Measurements from ENCODE around the gene DCAF6. TPM values are rescaled to one million over a fixed set of nuclear protein-coding genes. Genes with fewer than 3 reads are reported as not detected.

The DCAF6 gene
- total and polyA plus RNA-seq, 4 donors = 33.5 to 105 (median 71.1) TPM

DNA sequence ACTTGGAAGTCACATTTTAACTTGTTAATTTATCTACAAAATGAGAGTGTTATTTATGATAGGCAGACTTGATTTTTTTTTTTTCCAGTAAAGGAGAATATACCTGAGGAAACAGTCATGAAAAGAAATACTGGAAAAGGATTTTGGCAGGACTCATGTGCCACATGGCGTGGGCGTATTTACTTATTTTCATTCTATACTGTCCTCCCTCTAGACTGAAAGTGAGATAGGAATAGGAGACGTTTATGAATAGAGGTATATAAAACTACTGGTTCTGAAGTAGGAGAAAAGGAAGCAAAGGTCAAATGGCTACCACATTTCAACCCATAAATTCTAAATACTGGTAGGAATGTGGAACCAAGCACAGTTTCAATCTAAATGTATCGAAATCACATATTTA, 95.1 kb downstream of the DCAF6 start (continued):
- no peak for TF ChIP-seq TAF1 (conservative IDR thresholded peaks at IDR 0.05)

DNA sequence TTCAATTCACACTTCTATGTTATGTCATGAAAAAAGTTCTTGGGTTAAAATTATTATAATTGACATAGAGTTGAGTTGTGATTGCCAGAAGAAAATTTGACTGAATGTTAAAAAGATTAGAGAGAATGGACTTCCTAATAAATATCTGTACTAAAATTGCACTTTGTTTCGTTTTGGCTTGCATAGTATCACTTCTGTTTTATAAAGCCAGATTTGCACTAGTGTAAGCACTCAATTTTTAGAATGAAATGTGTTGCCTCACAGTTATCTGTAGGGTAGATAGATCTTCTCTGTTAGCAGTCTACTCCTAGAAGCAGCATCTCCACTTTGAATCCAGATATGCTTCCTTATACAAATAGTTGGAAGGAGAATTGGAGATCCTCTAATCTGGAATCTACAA, 95.5 kb downstream of the DCAF6 start:
- no peak overlapping the region for H3K27ac ChIP-seq (ENCODE audit: low read depth in 1 of 2, low read length in 2 of 2)
- TF ChIP-seq FOXA1 (IDR thresholded peaks at IDR 0.05) = no peak
- no peak for TF ChIP-seq NR2F2 (IDR thresholded peaks at IDR 0.05)
- TF ChIP-seq, protein P1, sequence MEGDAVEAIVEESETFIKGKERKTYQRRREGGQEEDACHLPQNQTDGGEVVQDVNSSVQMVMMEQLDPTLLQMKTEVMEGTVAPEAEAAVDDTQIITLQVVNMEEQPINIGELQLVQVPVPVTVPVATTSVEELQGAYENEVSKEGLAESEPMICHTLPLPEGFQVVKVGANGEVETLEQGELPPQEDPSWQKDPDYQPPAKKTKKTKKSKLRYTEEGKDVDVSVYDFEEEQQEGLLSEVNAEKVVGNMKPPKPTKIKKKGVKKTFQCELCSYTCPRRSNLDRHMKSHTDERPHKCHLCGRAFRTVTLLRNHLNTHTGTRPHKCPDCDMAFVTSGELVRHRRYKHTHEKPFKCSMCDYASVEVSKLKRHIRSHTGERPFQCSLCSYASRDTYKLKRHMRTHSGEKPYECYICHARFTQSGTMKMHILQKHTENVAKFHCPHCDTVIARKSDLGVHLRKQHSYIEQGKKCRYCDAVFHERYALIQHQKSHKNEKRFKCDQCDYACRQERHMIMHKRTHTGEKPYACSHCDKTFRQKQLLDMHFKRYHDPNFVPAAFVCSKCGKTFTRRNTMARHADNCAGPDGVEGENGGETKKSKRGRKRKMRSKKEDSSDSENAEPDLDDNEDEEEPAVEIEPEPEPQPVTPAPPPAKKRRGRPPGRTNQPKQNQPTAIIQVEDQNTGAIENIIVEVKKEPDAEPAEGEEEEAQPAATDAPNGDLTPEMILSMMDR (IDR thresholded peaks at IDR 0.05; ENCODE audit: low read depth, low read length, missing input control) = no peak
- no peak for TF ChIP-seq JUND (IDR thresholded peaks at IDR 0.05)
- no peak for TF ChIP-seq GABPA (IDR thresholded peaks at IDR 0.05 in 1 of 2, conservative IDR thresholded peaks at IDR 0.05 in 1 of 2)
- TF ChIP-seq SP1 (IDR thresholded peaks at IDR 0.05) = no peak
- no peak for TF ChIP-seq HNF4G (IDR thresholded peaks at IDR 0.05)
- TF ChIP-seq, protein P2, sequence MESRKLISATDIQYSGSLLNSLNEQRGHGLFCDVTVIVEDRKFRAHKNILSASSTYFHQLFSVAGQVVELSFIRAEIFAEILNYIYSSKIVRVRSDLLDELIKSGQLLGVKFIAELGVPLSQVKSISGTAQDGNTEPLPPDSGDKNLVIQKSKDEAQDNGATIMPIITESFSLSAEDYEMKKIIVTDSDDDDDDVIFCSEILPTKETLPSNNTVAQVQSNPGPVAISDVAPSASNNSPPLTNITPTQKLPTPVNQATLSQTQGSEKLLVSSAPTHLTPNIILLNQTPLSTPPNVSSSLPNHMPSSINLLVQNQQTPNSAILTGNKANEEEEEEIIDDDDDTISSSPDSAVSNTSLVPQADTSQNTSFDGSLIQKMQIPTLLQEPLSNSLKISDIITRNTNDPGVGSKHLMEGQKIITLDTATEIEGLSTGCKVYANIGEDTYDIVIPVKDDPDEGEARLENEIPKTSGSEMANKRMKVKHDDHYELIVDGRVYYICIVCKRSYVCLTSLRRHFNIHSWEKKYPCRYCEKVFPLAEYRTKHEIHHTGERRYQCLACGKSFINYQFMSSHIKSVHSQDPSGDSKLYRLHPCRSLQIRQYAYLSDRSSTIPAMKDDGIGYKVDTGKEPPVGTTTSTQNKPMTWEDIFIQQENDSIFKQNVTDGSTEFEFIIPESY (IDR thresholded peaks at IDR 0.05) = no peak
- TF ChIP-seq, protein P3, sequence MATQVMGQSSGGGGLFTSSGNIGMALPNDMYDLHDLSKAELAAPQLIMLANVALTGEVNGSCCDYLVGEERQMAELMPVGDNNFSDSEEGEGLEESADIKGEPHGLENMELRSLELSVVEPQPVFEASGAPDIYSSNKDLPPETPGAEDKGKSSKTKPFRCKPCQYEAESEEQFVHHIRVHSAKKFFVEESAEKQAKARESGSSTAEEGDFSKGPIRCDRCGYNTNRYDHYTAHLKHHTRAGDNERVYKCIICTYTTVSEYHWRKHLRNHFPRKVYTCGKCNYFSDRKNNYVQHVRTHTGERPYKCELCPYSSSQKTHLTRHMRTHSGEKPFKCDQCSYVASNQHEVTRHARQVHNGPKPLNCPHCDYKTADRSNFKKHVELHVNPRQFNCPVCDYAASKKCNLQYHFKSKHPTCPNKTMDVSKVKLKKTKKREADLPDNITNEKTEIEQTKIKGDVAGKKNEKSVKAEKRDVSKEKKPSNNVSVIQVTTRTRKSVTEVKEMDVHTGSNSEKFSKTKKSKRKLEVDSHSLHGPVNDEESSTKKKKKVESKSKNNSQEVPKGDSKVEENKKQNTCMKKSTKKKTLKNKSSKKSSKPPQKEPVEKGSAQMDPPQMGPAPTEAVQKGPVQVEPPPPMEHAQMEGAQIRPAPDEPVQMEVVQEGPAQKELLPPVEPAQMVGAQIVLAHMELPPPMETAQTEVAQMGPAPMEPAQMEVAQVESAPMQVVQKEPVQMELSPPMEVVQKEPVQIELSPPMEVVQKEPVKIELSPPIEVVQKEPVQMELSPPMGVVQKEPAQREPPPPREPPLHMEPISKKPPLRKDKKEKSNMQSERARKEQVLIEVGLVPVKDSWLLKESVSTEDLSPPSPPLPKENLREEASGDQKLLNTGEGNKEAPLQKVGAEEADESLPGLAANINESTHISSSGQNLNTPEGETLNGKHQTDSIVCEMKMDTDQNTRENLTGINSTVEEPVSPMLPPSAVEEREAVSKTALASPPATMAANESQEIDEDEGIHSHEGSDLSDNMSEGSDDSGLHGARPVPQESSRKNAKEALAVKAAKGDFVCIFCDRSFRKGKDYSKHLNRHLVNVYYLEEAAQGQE (IDR thresholded peaks at IDR 0.05) = no peak
- peaks cover 0 to 13% (median 4%) of the 10 kb centered on the region in 4 donors for H3K36me3 ChIP-seq (ENCODE audit: control insufficient read depth in 4 of 4, insufficient read depth in 3 of 4, low read depth in 1 of 4, low read length in 3 of 4)
- 82% methylated on average over 1 of the region's 1 CpG for WGBS
- DNase-seq (ENCODE audit: low spot score) = no peak
- no peaks in the 10 kb centered on the region for H3K27me3 ChIP-seq (ENCODE audit: control insufficient read depth in 4 of 4, insufficient read depth in 4 of 4, low read length in 3 of 4)
- no peak overlapping the region for H3K9ac ChIP-seq (ENCODE audit: low read depth in 1 of 2, low read length in 2 of 2)
- H3K4me3 ChIP-seq (ENCODE audit: low read depth in 1 of 3, low read length in 3 of 3) = no peak overlapping the region
- H3K4me1 ChIP-seq (ENCODE audit: control insufficient read depth in 4 of 4, insufficient read depth in 4 of 4, low read length in 3 of 4) = peaks cover 0 to 2% (median 0%) of the 10 kb centered on the region in 4 donors
- no peaks in the 10 kb centered on the region for H3K9me3 ChIP-seq (ENCODE audit: control insufficient read depth in 4 of 4, low read length in 3 of 4)

DNA sequence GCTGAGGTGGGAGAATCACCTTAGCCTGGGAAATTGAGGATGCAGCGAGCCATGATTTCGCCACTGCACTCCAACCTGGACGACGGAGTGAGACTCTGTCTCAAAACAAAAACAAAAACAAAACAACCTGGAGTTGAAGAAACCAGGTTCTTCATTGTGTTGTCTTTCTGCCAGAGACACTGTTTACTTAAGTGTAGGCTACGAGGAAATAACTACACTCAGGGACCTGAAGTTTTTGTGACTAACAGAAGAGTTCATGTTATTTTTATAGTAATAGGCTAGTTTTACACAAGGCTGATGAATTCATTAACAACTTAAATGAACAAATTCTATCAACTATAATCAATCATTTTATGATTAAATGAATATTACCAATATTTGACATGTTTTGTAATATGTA, 98.9 kb downstream of the DCAF6 start:
- Histone ChIP-seq H3K27me3 (ENCODE audit: control insufficient read depth in 4 of 4, insufficient read depth in 4 of 4, low read length in 3 of 4) (no peaks in the 10 kb centered on the region), H3K36me3 (ENCODE audit: control insufficient read depth in 4 of 4, insufficient read depth in 3 of 4, low read depth in 1 of 4, low read length in 3 of 4) (peaks cover 0 to 6% (median 2%) of the 10 kb centered on the region in 4 donors), H3K9me3 (ENCODE audit: control insufficient read depth in 4 of 4, low read length in 3 of 4) (no peaks in the 10 kb centered on the region), H3K4me1 (ENCODE audit: control insufficient read depth in 4 of 4, insufficient read depth in 4 of 4, low read length in 3 of 4) (no peaks in the 10 kb centered on the region), H3K4me3 (ENCODE audit: low read depth in 1 of 3, low read length in 3 of 3) (no peak overlapping the region), H3K27ac (ENCODE audit: low read depth in 1 of 2, low read length in 2 of 2) (no peak overlapping the region), H3K9ac (ENCODE audit: low read depth in 1 of 2, low read length in 2 of 2) (no peak overlapping the region)
- DNase-seq (ENCODE audit: low spot score) = no peak
- TF ChIP-seq YY1 (IDR thresholded peaks at IDR 0.05) (no peak), SP1 (IDR thresholded peaks at IDR 0.05) (no peak), HNF4A (conservative IDR thresholded peaks at IDR 0.05) (no peak), GABPA (IDR thresholded peaks at IDR 0.05 in 1 of 2, conservative IDR thresholded peaks at IDR 0.05 in 1 of 2) (no peak)
- 83% methylated on average over 5 of the region's 5 CpGs for WGBS
